Keratinocyte (primary cell): Measurements from ENCODE around the gene VPS11. TPM values are rescaled to one million over a fixed set of nuclear protein-coding genes. Genes with fewer than 3 reads are reported as not detected.

ENCODE experiments used
- DNase-seq: peaks from one replicate; pipeline ENCODE4 v3.0.0-alpha.2; 2011; ENCODE audit warnings: low read depth, missing footprints, low spot score
- FAIRE-seq: peaks from 2 replicates; lab custom pipeline; 2011; peaks lifted over from hg19 to GRCh38; lab: Jason Lieb, UNC
- H2AFZ ChIP-seq: 2 replicates; pipeline ENCODE4 v1.6.0; 2012; ENCODE audit warnings: low read length, control low read depth, inconsistent platforms; ENCODE audit not compliant: control insufficient read depth
- H3K27ac ChIP-seq: 2 replicates; pipeline ENCODE4 v1.5.1; 2011; ENCODE audit warnings: low read length; ENCODE audit not compliant: control insufficient read depth, insufficient read depth
- H3K27me3 ChIP-seq: 3 replicates; pipeline ENCODE4 v1.6.0; 2011; ENCODE audit warnings: low read length; ENCODE audit not compliant: control insufficient read depth, insufficient read depth; ENCODE audit errors: extremely low read depth
- H3K36me3 ChIP-seq, 2 experiments: 2 replicates in 1 of 2; 3 replicates in 1 of 2; pipeline ENCODE4 v1.5.1; 2011; ENCODE audit warnings: low read length in 2 of 2, mild to moderate bottlenecking in 1 of 2; ENCODE audit not compliant: control insufficient read depth in 2 of 2, insufficient read depth in 2 of 2; ENCODE audit errors: extremely low read depth in 1 of 2
- H3K4me1 ChIP-seq: 3 replicates; pipeline ENCODE4 v1.5.1; 2011; ENCODE audit warnings: low read length; ENCODE audit not compliant: control insufficient read depth, insufficient read depth; ENCODE audit errors: extremely low read depth
- H3K4me2 ChIP-seq: 3 replicates; pipeline ENCODE4 v1.6.0; 2011; ENCODE audit warnings: low read depth, low read length; ENCODE audit not compliant: control insufficient read depth, insufficient read depth; ENCODE audit errors: extremely low read depth
- H3K4me3 ChIP-seq, 3 experiments: fragments of 200-600 bp in 1 of 3; sonication (generic) in 1 of 3; 2 replicates in 2 of 3; 3 replicates in 1 of 3; pipeline ENCODE4 v1.5.1; 2011 to 2016; ENCODE audit warnings: low read length in 3 of 3, mild to moderate bottlenecking in 3 of 3, control low read depth in 2 of 3, inconsistent platforms in 1 of 3, low read depth in 1 of 3, mixed read lengths in 1 of 3, mixed run types in 1 of 3, moderate library complexity in 1 of 3; ENCODE audit not compliant: control insufficient read depth in 2 of 3, insufficient read depth in 2 of 3; ENCODE audit errors: extremely low read depth in 1 of 3
- H3K79me2 ChIP-seq: 2 replicates; pipeline ENCODE4 v1.6.0; 2012; ENCODE audit warnings: low read length; ENCODE audit not compliant: control insufficient read depth, insufficient read depth
- H3K9ac ChIP-seq: 3 replicates; pipeline ENCODE4 v1.6.0; 2011; ENCODE audit warnings: low read length; ENCODE audit not compliant: control insufficient read depth, insufficient read depth; ENCODE audit errors: extremely low read depth
- H3K9me1 ChIP-seq: 3 replicates; pipeline ENCODE4 v1.6.0; 2011; ENCODE audit warnings: low read length; ENCODE audit not compliant: control insufficient read depth, insufficient read depth; ENCODE audit errors: extremely low read depth
- H3K9me3 ChIP-seq: 2 replicates; pipeline ENCODE4 v1.5.1; 2012; ENCODE audit warnings: low read depth, low read length; ENCODE audit not compliant: control insufficient read depth
- H4K20me1 ChIP-seq: 3 replicates; pipeline ENCODE4 v1.6.0; 2011; ENCODE audit warnings: low read length; ENCODE audit not compliant: control insufficient read depth, insufficient read depth; ENCODE audit errors: extremely low read depth
- EZH2 ChIP-seq: IDR thresholded peaks from one replicate; pipeline ENCODE4 v1.6.1; 2012; ENCODE audit warnings: inconsistent platforms, mild to moderate bottlenecking, low read length, moderate library complexity
- dilution Hi-C: fragments of 300-500 bp; cut with MboI; formaldehyde crosslinking; loops from one replicate; pipeline ENCODE4 v1.7.0; 2020; ENCODE audit warnings: low sequenced_read_pairs; ENCODE audit not compliant: extremely low pct_ligation_motif_present
- polyA plus RNA-seq, 5 experiments: library from polyadenylated mRNA; depleted of rRNA in 3 of 5; stranded (reverse) in 3 of 5; stranded (forward) in 1 of 5; unstranded in 1 of 5; fragments of >200 nt; gene quantifications; 1 replicate in 1 of 5; 2 replicates in 3 of 5; 3 replicates in 1 of 5; pipeline versions ENCODE4 v1.2.1 to v1.2.3, GENCODE V29; 2011 to 2012; ENCODE audit warnings: missing spikeins in 2 of 5, low read depth in 1 of 5, low replicate concordance in 1 of 5
- TF ChIP-seq, protein P1 (sequence below), 3 experiments: IDR thresholded peaks in 1 of 3; conservative IDR thresholded peaks in 1 of 3; optimal IDR thresholded peaks in 1 of 3; 2 replicates in 2 of 3; 3 replicates in 1 of 3; pipeline versions ENCODE3 to v1.5.1; 2011; ENCODE audit warnings: low read length in 3 of 3, mild to moderate bottlenecking in 3 of 3, moderate library complexity in 2 of 3, control low read depth in 1 of 3, inconsistent platforms in 1 of 3; ENCODE audit not compliant: insufficient read depth in 2 of 3; ENCODE audit errors: extremely low read depth in 1 of 3

The VPS11 gene
- polyA plus RNA-seq, 1 donor (not counting 4 experiments of a cell fraction or from before 2014, with no cell fraction given), result 12.1 TPM

DNA sequence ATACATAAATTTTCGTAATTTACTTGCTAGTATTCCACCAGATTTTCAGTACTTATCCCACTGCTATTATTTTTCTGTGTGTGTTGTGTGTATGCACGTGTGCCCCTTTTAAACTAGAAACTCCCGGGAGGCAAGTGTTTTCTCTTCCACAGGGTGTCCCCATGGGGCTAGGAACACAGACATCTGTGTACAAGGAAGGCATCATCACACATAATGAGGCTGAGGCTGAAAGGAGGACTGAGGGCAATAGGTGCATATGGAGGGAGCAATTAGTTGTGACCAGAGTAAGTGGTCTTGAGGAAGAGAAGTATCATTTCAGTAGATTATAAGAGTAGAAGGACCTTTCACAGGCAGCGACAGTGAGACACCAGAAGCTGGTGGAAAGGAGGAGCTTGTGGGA, 36.2 kb downstream of the VPS11 start:
- peaks cover 5% of the 10 kb centered on the region for H3K9me1 ChIP-seq
- H3K79me2 ChIP-seq, result peaks cover 28% of the 10 kb centered on the region
- H3K27me3 ChIP-seq, result no peaks in the 10 kb centered on the region
- dilution Hi-C loops, result no loop called here
- H3K36me3 ChIP-seq, result no peaks in the 10 kb centered on the region
- H3K9me3 ChIP-seq, result no peaks in the 10 kb centered on the region
- no peaks in the 10 kb centered on the region for H4K20me1 ChIP-seq
- FAIRE-seq (no peak), DNase-seq (no peak)
- H3K4me3 ChIP-seq, result no peak overlapping the region
- H3K9ac ChIP-seq, result no peak overlapping the region
- H3K4me1 ChIP-seq, result peaks cover 39% of the 10 kb centered on the region
- no peak overlapping the region for H2AFZ ChIP-seq
- no peak for TF ChIP-seq EZH2
- TF ChIP-seq, protein P1, sequence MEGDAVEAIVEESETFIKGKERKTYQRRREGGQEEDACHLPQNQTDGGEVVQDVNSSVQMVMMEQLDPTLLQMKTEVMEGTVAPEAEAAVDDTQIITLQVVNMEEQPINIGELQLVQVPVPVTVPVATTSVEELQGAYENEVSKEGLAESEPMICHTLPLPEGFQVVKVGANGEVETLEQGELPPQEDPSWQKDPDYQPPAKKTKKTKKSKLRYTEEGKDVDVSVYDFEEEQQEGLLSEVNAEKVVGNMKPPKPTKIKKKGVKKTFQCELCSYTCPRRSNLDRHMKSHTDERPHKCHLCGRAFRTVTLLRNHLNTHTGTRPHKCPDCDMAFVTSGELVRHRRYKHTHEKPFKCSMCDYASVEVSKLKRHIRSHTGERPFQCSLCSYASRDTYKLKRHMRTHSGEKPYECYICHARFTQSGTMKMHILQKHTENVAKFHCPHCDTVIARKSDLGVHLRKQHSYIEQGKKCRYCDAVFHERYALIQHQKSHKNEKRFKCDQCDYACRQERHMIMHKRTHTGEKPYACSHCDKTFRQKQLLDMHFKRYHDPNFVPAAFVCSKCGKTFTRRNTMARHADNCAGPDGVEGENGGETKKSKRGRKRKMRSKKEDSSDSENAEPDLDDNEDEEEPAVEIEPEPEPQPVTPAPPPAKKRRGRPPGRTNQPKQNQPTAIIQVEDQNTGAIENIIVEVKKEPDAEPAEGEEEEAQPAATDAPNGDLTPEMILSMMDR (optimal IDR thresholded peaks at IDR 0.05 in 1 of 3, IDR thresholded peaks at IDR 0.05 in 1 of 3, conservative IDR thresholded peaks at IDR 0.05 in 1 of 3; ENCODE audit: extremely low read depth in 1 of 3, insufficient read depth in 2 of 3, low read length in 3 of 3), result no peak
- no peak overlapping the region for H3K27ac ChIP-seq
- no peak overlapping the region for H3K4me2 ChIP-seq

- Histone ChIP-seq H2AFZ (peak within 1 kb of the TSS; percentile 75), H3K4me3 (peak within 1 kb of the TSS; percentile 76 to 82 (median 82)), H3K9me3 (no peaks in the 10 kb centered on the region), H3K79me2 (peaks cover 10% of the 10 kb centered on the region), H3K9ac (peak within 1 kb of the TSS; percentile 76), H4K20me1 (no peaks in the 10 kb centered on the region), H3K9me1 (peaks cover 8% of the 10 kb centered on the region), H3K36me3 (peaks cover under 1 to 6% of the 10 kb centered on the region in 2 experiments), H3K4me2 (peak within 1 kb of the TSS; percentile 95), H3K27me3 (no peaks in the 10 kb centered on the region), H3K27ac (peak within 1 kb of the TSS; percentile 67), H3K4me1 (peaks cover 28% of the 10 kb centered on the region)
- peak; percentile 70 for FAIRE-seq
- dilution Hi-C loops, result no loop called here
- TF ChIP-seq EZH2, result no peak
- TF ChIP-seq, protein P1 (optimal IDR thresholded peaks at IDR 0.05 in 1 of 3, IDR thresholded peaks at IDR 0.05 in 1 of 3, conservative IDR thresholded peaks at IDR 0.05 in 1 of 3; ENCODE audit: extremely low read depth in 1 of 3, insufficient read depth in 2 of 3, low read length in 3 of 3), result no peak
- DNase-seq, result peak; percentile 75
These were observed 39.2 kb downstream of the VPS11 start, which contains the start of gene C2CD2L for GRCh38 chr11:119106564-119107537. C2CD2L (plus strand) TSS chr11:119107344; CDS start chr11:119107742, 398 bp downstream.
